Ureter (tissue), 1 donor: ENCODE results near the gene FAM13C. TPM values are rescaled to one million over a fixed set of nuclear protein-coding genes. Genes with fewer than 3 reads are reported as not detected.

Experiments used
- DNase-seq: peaks from one replicate; pipeline ENCODE4 v3.0.0-alpha.2; 2020; ENCODE audit warnings: low spot score
- total RNA-seq: library from RNA; stranded (reverse); gene quantifications from one replicate; pipeline ENCODE4 v1.2.4, GENCODE V29; 2023
- donor health status: DM: yes; HTN: yes; CAD: no.

The FAM13C gene
- total RNA-seq, 1 donor from 2014 or later: 26.6 TPM

- DNase-seq: no peak
Observed at GRCh38 chr10:59361663-59362143, 646 bp downstream of the FAM13C start.

- DNase-seq: no peak
Observed at GRCh38 chr10:59360605-59361405, 1.5 kb downstream of the FAM13C start.

GRCh38 chr10:59358576-59358975, 3.8 kb downstream of the FAM13C start:
- DNase-seq: no peak

GRCh38 chr10:59354434-59354833, 7.9 kb downstream of the FAM13C start:
- no peak for DNase-seq

- no peak for DNase-seq
Observed at GRCh38 chr10:59350558-59350957, 11.8 kb downstream of the FAM13C start.

GRCh38 chr10:59346321-59346720, 16.0 kb downstream of the FAM13C start:
- DNase-seq: no peak

GRCh38 chr10:59342723-59343122, 19.6 kb downstream of the FAM13C start:
- no peak for DNase-seq

GRCh38 chr10:59342000-59342399, 20.3 kb downstream of the FAM13C start:
- DNase-seq: no peak

- DNase-seq: no peak
Observed at GRCh38 chr10:59340285-59340684, 22.1 kb downstream of the FAM13C start.

- DNase-seq: no peak
Observed at GRCh38 chr10:59339351-59339750, 23.0 kb downstream of the FAM13C start.

- peak; percentile 70 for DNase-seq
Observed at GRCh38 chr10:59337201-59337652, 25.1 kb downstream of the FAM13C start.

GRCh38 chr10:59336632-59337031, 25.7 kb downstream of the FAM13C start:
- DNase-seq: no peak

- DNase-seq: no peak
Observed at GRCh38 chr10:59335497-59335896, 26.9 kb downstream of the FAM13C start.

GRCh38 chr10:59333701-59334100, 28.6 kb downstream of the FAM13C start:
- DNase-seq: no peak

- DNase-seq: no peak
Observed at GRCh38 chr10:59332581-59332980, 29.8 kb downstream of the FAM13C start.

GRCh38 chr10:59331661-59332060, 30.7 kb downstream of the FAM13C start:
- DNase-seq: no peak

- no peak for DNase-seq
Observed at GRCh38 chr10:59325116-59325515, 37.2 kb downstream of the FAM13C start.

GRCh38 chr10:59324597-59324996, 37.8 kb downstream of the FAM13C start:
- no peak for DNase-seq

GRCh38 chr10:59323831-59324401, 38.4 kb downstream of the FAM13C start:
- no peak for DNase-seq

GRCh38 chr10:59323036-59323459, 39.3 kb downstream of the FAM13C start:
- DNase-seq: no peak

- no peak for DNase-seq
Observed at GRCh38 chr10:59322131-59322530, 40.2 kb downstream of the FAM13C start.

GRCh38 chr10:59320355-59320754, 42.0 kb downstream of the FAM13C start:
- no peak for DNase-seq

- no peak for DNase-seq
Observed at GRCh38 chr10:59319854-59320253, 42.5 kb downstream of the FAM13C start.
